Ecto neural progenitor cell (in vitro differentiated cells): ENCODE measurements around the gene ANKRD50.
A peak's percentile ranks its signal among the peaks of the same experiment; 100 is the strongest.

ENCODE experiments used
- DNase-seq: peaks from one replicate; pipeline ENCODE4 v3.0.0-alpha.2; 2018; ENCODE audit warnings: low spot score

The ANKRD50 gene

DNA sequence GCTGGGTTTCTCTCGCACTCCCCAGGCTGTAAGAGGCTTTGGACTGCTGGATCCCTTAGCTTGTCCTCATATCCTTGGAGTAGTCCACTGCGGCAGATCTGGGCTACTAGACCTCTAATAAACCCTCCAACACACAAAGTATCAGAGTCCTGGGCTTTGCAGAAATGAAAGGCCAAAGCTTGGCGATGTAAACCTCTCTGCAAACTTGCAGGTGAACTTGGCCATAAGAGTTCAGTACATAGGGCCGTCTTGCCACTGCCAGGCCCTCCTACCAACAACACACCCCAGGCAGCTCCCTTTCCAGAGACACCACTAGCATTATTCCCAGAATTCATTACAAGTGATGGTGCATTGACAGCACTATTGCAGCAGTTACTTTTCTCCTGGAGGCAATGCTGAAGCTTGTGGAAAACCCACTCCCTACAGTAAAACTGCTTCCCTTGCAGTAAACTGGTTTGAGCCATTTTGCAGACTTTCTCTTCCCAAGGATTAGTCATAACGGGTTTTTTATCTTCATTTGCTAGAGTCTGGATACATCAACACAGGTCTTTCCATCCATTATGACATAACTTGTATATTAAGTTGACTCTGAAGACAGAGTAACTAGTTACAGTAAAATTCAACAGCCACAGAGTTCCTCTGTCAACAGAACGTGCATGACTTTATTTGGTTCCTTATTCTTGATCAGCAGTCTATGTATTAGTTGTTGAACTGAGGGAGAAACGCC is 2.4 kb downstream of the ANKRD50 start:
- no peak for DNase-seq

GRCh38 chr4:124708517-124709300 is 3.8 kb downstream of the ANKRD50 start:
- DNase-seq: no peak

GRCh38 chr4:124705393-124705792 is 7.1 kb downstream of the ANKRD50 start:
- DNase-seq: no peak

- DNase-seq: no peak
Observed at GRCh38 chr4:124703154-124703553, 9.4 kb downstream of the ANKRD50 start.

DNA sequence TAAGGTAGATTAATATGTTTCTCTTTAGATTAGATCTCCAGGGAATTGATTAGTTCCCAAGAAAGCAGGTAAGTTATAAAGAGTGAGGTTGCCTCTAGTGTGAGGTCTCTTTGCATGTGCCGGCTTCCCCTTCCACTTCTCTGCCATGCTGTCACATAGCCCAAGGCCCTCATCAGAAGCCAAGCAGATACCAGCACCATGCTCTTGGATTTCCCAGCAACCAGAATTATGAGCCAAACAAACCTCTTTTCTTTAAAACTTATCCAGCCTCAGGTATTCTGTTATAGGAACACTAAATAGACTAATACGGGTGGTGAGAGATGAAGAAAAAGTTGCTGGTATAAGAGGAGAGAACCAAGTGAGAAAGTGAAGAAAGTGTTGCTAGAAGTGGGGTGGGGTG is 15.1 kb downstream of the ANKRD50 start:
- DNase-seq: no peak

GRCh38 chr4:124696182-124696581 is 16.4 kb downstream of the ANKRD50 start:
- no peak for DNase-seq

DNA sequence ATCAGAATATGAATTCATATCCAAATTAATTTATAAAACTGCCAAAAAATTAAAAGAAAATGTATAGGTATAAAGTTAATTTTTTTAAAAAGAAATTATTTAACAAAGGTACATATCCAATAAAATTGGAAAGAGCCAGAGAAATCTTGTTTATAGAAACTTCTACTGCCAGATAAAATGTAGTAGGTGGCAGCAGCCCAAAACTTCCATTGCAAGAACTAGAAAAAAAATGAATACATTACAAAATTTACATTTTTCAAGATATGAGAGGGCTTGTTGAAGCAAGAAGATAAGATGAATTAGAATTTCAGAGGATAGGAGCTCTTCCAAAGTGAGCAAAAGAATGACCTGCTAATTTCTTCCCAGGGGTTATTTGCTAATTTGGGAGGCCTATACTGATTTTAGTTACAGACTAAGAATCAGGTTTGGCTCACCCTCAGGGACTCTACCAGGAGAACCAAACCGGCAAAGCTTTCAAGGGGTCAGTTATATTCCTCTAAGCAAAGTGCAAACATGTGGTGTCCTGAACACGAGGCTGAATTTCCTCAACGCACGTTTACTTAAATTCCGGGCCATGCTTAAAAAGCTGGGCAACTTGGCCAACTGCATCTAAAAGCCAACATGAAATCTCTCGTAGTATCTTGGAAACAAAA is 17.5 kb downstream of the ANKRD50 start:
- no peak for DNase-seq

DNA sequence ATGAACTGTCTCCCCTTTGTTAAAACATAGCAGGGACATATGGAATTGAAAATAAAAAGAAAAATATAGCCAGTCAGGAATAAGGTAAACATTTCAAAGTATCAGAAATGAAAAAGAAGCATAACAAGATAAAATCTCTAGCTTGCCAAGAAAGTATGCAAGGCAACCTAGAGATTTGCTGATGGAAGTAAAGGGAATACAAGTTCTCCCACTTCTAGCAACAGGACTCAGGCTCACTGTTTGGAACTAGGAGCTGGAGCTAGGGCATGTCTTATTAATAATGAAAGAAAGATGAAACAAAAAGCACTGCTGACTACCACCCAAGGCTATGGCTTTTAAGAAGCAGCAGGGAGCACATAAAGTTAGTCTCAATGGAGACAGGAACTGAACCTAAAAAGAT is 18.2 kb downstream of the ANKRD50 start:
- DNase-seq: no peak

GRCh38 chr4:124691801-124692200 is 20.7 kb downstream of the ANKRD50 start:
- DNase-seq: no peak

DNA sequence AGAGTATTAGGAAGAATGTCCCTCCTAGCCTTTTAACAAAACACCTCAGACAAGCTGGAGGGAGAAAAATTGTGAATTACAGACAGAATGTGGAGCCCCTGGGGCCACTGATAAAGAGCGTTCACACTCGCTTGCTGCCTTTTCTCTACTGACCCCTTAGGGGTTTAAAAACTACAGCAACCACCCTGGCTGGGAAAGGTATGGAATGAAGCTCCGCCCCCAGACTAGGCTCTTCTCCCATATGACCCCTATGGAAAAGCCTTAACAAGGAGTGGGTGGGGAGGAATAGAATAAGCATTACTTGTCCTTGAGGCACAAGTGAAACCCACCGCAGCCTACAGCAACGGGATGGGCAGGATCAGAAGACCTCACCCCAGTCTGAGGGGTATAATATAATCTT is 26.3 kb downstream of the ANKRD50 start:
- peak; percentile 51 for DNase-seq

- no peak for DNase-seq
Observed at GRCh38 chr4:124685851-124686250, 26.7 kb downstream of the ANKRD50 start.

- no peak for DNase-seq
Observed at GRCh38 chr4:124684301-124684700, 28.2 kb downstream of the ANKRD50 start.

DNA sequence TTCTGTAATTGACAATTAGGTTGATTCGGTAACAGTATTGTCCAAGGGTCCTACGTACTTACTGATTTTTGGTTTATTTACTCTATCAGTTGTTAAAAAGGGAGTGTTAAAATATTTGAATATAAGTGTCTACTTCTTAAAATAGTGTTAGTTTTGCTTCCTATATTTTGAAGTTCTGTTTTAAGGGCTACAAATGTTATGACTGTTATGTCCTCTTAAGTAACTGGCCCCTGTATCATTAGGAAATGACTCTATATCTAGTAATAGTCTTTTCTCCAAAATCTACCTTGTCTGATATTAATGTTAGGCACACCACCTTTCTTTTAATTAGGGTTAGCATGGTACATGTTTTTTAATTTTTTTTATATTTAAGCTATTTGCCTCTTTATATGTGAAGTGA is 30.1 kb downstream of the ANKRD50 start:
- no peak for DNase-seq

GRCh38 chr4:124666496-124666895 is 46.0 kb downstream of the ANKRD50 start:
- no peak for DNase-seq

DNA sequence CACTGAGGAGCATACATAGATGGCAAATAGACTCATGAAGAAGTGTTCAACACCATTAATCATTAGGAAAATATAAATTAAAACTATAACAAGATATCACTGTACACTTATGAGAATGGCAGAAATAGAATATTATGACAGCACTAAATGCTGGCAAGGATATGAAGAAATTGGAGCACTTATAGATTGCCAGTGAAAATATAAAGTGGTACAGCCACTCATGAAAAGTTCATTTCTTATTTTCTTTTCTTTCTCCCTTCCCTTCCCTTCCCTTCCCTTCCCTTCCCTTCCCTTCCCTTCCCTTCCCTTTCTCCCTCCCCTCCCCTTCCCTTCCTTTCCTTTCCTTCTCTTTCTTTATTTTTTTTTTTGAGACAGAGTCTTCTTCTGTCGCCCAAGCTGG is 53.7 kb downstream of the ANKRD50 start:
- no peak for DNase-seq

DNA sequence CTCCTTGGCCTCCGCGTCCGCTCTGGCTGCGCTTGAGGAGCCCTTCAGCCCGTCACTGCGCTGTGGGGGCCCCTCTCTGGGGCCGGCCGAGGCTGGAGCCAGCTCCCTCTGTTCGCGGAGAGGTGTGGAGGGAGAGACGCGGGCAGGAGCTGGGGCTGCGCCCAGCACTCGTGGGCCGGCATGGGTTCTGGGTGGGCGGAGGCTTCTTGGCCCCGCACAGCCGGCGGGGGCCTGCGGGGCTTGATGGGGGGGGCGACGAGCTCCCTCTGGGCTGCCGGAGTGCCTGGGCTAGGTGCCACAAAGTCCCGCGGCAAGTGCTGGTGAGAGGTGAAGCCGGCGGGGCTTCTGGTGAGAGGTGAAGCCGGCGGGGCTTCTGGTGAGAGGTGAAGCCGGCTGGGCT is 61.9 kb downstream of the ANKRD50 start:
- no peak for DNase-seq

DNA sequence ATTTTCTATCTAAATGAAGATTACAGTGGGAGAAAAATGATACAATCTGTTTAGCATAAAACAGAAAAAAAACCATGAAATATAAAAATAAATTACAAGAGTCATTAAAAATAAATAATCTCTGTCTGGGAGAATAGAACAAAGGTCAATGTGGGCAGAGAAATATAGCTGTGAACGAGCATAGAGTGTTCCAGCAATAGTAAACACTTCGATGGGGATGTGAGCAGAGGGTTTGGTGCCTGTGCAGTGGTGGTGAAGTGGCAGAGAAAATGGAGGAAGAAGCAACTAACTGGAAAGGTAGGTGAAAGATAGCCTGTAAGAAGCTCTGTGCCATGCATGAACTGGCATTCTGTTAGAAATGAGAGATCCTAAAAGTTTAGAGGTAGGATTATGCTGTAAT is 64.9 kb downstream of the ANKRD50 start:
- DNase-seq: no peak

DNA sequence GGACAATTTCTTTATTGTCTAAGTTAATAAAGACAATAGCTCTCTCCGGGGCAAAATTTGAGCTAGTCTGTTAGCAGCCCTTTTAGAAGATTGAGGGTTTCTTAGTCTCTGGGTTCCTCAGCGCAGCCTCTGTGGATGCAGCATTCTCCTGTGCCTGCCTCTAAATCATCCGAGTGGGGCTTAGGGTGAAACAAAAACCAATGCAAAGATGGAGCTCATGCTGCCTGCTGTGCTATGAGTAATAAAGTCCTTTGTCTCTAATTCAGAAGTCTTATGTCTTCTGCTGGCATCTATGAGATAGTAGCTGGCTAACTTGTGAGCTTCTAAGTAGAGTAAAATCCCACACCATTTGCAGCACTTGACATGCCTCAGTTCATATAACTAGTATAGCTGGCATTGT is 67.9 kb downstream of the ANKRD50 start:
- no peak for DNase-seq

- no peak for DNase-seq
Observed at GRCh38 chr4:124642846-124643245, 69.7 kb downstream of the ANKRD50 start.

DNA sequence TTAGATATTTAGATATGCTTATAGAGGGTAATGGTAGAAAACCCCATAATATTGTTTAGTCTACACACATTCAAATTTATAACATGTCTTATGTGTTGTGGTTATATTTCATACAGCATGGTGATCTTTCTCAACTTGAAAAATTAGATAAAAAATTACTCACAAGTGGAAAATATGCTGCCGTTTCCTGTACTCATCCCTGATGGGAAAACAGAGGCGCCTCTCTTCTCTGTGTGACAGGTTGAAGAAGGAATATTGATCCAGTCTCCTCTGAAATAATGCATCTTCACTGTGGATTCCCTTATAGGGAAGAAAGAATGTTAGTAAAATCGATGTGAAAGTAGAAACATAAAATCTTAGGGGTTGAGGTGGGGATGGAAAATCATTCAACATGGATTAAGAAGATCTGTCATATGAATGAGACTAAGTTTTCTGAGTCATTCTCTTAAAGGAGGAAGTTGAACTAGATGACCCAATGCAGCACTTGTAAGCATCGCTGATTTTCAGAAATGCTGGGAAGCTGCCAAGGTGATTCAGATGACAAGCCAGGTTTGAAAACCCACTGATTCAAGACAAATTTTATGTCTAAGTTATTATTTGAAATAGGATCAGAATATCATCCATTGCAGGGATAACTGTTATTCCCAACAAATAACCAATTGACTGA is 70.7 kb downstream of the ANKRD50 start:
- no peak for DNase-seq

DNA sequence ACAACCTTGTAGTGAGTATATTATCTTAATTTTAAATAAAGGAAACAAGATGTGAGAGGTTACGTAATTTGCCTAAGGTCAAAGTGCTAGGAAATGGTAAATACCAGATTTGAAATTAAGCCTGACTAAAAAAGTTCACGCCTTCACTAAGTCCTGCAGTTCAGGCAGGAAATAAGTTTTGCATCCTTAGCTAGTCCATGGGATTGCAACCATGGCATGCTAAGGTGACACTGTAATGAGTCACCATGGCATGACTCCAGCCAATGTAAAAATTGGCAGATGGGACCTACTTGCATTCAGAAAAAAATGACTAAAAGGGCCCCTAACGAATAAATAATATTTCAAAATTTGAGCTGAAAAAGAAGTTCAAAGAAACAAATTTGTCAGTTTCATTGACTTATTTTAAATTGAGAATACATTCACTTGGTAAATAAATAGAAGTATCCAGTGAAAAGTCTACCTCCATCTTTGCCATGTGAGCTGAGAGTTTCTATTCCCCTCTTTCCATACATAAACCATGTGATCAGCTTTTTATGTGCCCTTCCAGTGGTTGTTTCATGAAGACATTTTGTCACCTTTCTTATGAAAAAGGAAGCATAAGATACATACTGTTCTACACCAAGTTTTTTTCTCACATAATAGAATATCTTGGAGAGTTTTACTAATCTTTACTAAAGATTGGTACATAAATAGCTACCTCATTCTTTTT is 72.4 kb downstream of the ANKRD50 start:
- DNase-seq: no peak

DNA sequence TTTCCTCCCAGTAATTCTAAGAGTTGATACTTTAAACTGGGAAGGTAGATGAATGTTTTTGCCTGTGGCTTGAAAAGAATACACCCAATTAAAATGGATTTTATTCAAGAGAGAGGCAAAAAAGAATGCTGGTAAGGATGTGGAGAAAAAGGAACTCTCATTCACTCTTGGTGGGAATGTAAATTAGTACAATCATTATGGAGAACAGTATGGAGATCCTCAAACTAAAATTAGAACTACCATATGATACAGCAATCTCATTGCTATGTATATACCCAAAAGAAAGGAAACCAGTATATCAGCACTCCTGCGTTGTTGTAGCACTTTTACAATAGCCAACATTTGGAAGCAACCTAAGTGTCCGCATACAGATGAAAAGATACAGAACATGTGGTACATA is 75.2 kb downstream of the ANKRD50 start:
- DNase-seq: no peak
